SK-N-SH treated with all-trans-retinoic acid at 6 μM for 48 hours (cell line): ENCODE data around the gene TUBB4B.

Experiments used
- CSDC2 ChIP-seq: fragments of 250-450 bp; sonication (Bioruptor Pico); IDR thresholded peaks from 2 replicates; pipeline ENCODE4 v1.5.0; 2020; ENCODE audit warnings: mild to moderate bottlenecking, moderate library complexity
- ESRRG ChIP-seq: fragments of 250-450 bp; sonication (Bioruptor Pico); IDR thresholded peaks from 2 replicates; pipeline ENCODE4 v1.6.1; 2021; ENCODE audit warnings: mild to moderate bottlenecking
- PPARA ChIP-seq: fragments of 250-450 bp; sonication (Bioruptor Pico); IDR thresholded peaks from 2 replicates; pipeline ENCODE4 v1.5.0; 2020; ENCODE audit warnings: mild to moderate bottlenecking, borderline replicate concordance
- TCF4 ChIP-seq: fragments of 250-450 bp; sonication (Bioruptor Pico); IDR thresholded peaks from 2 replicates; pipeline ENCODE4 v1.8.0; 2021; ENCODE audit warnings: mild to moderate bottlenecking, moderate library complexity, borderline replicate concordance
- TOX ChIP-seq: fragments of 250-450 bp; sonication (Bioruptor Pico); IDR thresholded peaks from 2 replicates; pipeline ENCODE4 v1.8.0; 2021; ENCODE audit warnings: mild to moderate bottlenecking, moderate library complexity, borderline replicate concordance
- ZFP3 ChIP-seq: fragments of 250-450 bp; sonication (Bioruptor Pico); IDR thresholded peaks from 2 replicates; pipeline ENCODE4 v1.5.0; 2020; ENCODE audit warnings: mild to moderate bottlenecking, moderate library complexity
- ZFP30 ChIP-seq: fragments of 450-650 bp; formaldehyde crosslinking; IDR thresholded peaks from 2 replicates; pipeline ENCODE4 v1.5.0; 2022; ENCODE audit warnings: mild to moderate bottlenecking, moderate library complexity
- ZNF565 ChIP-seq: fragments of 450-650 bp; formaldehyde crosslinking; conservative IDR thresholded peaks from 2 replicates; pipeline ENCODE4 v1.5.0; 2020; ENCODE audit warnings: low read depth, mild to moderate bottlenecking, moderate library complexity
- ZNF70 ChIP-seq: fragments of 450-650 bp; formaldehyde crosslinking; IDR thresholded peaks from 2 replicates; pipeline ENCODE4 v1.5.0; 2020; ENCODE audit warnings: mild to moderate bottlenecking, moderate library complexity
- TF ChIP-seq, protein P1 (sequence below): fragments of 250-450 bp; sonication (Bioruptor Pico); IDR thresholded peaks from 2 replicates; pipeline ENCODE4 v1.8.0; 2020; ENCODE audit warnings: mild to moderate bottlenecking, moderate library complexity, borderline replicate concordance
- TF ChIP-seq, protein P2 (sequence below): fragments of 250-450 bp; sonication (Bioruptor Pico); IDR thresholded peaks from 2 replicates; pipeline ENCODE4 v1.8.0; 2021; ENCODE audit warnings: low read depth, mild to moderate bottlenecking, moderate library complexity, borderline replicate concordance
- TF ChIP-seq, protein P3 (sequence below): fragments of 250-450 bp; sonication (Bioruptor Pico); IDR thresholded peaks from 2 replicates; pipeline ENCODE4 v1.5.1; 2020; ENCODE audit warnings: low read depth, mild to moderate bottlenecking, moderate library complexity

DNA sequence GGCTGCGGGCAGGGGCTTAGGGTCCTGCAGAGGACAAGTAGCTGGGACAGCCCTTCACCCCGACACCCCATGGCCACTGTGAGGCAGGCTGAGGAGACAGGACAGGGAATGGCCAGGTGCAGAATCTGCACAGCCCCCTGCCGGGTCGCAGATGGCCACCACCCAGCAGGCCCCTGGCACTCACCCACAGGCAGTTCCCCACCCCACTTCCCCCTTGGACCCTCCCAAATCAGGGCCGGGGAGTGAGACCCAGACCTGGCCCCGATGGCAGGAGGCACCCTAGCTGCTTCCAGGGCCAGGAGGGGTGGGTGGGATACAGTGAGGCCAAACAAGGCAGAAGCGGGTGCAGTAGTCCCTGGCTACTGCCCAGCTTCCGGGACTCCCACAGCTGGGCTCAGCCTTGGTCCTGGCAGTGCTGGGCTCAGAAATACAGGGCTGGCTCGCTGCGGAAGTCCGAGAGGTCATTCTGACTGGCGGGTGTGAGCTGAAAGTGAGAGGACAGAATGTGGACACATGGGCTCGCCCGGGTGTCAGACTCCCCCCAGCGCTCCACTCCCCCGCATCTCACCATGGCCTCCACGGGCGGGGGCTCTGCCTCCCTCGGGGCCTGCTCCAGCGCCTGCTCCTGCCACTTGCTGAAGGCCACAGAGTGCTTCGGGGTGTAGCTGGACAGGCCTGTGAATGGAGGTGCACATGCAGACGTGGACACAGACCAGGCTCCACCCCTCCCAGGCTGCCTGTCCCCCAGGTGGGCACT, 49.2 kb upstream of the TUBB4B start:
- TF ChIP-seq, protein P1, sequence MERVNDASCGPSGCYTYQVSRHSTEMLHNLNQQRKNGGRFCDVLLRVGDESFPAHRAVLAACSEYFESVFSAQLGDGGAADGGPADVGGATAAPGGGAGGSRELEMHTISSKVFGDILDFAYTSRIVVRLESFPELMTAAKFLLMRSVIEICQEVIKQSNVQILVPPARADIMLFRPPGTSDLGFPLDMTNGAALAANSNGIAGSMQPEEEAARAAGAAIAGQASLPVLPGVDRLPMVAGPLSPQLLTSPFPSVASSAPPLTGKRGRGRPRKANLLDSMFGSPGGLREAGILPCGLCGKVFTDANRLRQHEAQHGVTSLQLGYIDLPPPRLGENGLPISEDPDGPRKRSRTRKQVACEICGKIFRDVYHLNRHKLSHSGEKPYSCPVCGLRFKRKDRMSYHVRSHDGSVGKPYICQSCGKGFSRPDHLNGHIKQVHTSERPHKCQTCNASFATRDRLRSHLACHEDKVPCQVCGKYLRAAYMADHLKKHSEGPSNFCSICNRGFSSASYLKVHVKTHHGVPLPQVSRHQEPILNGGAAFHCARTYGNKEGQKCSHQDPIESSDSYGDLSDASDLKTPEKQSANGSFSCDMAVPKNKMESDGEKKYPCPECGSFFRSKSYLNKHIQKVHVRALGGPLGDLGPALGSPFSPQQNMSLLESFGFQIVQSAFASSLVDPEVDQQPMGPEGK (CRISPR knock-in tag): no peak
- TF ChIP-seq ESRRG (no peak), PPARA (CRISPR knock-in tag) (no peak), ZFP30 (CRISPR knock-in tag) (no peak), CSDC2 (CRISPR knock-in tag) (no peak), ZFP3 (CRISPR knock-in tag) (no peak), ZNF565 (CRISPR knock-in tag) (no peak), ZNF70 (CRISPR knock-in tag) (no peak), TCF4 (CRISPR knock-in tag) (no peak), TOX (CRISPR knock-in tag) (no peak)
- TF ChIP-seq, protein P2, sequence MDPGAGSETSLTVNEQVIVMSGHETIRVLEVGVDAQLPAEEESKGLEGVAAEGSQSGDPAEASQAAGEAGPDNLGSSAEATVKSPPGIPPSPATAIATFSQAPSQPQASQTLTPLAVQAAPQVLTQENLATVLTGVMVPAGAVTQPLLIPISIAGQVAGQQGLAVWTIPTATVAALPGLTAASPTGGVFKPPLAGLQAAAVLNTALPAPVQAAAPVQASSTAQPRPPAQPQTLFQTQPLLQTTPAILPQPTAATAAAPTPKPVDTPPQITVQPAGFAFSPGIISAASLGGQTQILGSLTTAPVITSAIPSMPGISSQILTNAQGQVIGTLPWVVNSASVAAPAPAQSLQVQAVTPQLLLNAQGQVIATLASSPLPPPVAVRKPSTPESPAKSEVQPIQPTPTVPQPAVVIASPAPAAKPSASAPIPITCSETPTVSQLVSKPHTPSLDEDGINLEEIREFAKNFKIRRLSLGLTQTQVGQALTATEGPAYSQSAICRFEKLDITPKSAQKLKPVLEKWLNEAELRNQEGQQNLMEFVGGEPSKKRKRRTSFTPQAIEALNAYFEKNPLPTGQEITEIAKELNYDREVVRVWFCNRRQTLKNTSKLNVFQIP (CRISPR knock-in tag): no peak
- TF ChIP-seq, protein P3, sequence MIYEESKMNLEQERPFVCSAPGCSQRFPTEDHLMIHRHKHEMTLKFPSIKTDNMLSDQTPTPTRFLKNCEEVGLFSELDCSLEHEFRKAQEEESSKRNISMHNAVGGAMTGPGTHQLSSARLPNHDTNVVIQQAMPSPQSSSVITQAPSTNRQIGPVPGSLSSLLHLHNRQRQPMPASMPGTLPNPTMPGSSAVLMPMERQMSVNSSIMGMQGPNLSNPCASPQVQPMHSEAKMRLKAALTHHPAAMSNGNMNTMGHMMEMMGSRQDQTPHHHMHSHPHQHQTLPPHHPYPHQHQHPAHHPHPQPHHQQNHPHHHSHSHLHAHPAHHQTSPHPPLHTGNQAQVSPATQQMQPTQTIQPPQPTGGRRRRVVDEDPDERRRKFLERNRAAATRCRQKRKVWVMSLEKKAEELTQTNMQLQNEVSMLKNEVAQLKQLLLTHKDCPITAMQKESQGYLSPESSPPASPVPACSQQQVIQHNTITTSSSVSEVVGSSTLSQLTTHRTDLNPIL (CRISPR knock-in tag): no peak
